ENCODE data around the gene ADAMTS9. TPM values are rescaled to one million over a fixed set of nuclear protein-coding genes. Genes with fewer than 3 reads are reported as not detected.

The ADAMTS9 gene
- total and polyA plus RNA-seq, 4 experiments from 2014 or later, result not detected

GRCh38 chr3:64505419-64505818 is 182.4 kb downstream of the ADAMTS9 start:
- Mint-ChIP-seq H3K4me3 (no peak overlapping the region), H3K27ac (no peak overlapping the region), H3K4me1 (no peaks in the 10 kb centered on the region), H3K9me3 (peaks cover 0 to 7% (median 0%) of the 10 kb centered on the region in 8 donors), H3K36me3 (no peaks in the 10 kb centered on the region), H3K27me3 (no peaks in the 10 kb centered on the region)
- Histone ChIP-seq H3K4me1 (ENCODE audit: insufficient read depth, low read length) (no peaks in the 10 kb centered on the region), H3K27me3 (ENCODE audit: insufficient read depth, low read length) (no peaks in the 10 kb centered on the region), H3K27ac (ENCODE audit: low read depth, low read length) (no peak overlapping the region), H3K4me3 (ENCODE audit: low read length in 2 of 2) (no peak overlapping the region), H3K9me3 (ENCODE audit: control insufficient read depth in 1 of 2, low read length in 2 of 2) (no peaks in the 10 kb centered on the region), H3K36me3 (ENCODE audit: insufficient read depth, low read length) (no peaks in the 10 kb centered on the region)
- ChIA-PET POLR2A (ENCODE audit: partially characterized antibody) (no interaction called here), CTCF (ENCODE audit: partially characterized antibody) (no interaction called here)
- DNase-seq, result no peak
- intact Hi-C loops (cut with micrococcal nuclease), result no loop called here

GRCh38 chr3:64502284-64502683 is 185.5 kb downstream of the ADAMTS9 start:
- H3K9me3 Mint-ChIP-seq, result peaks cover 0 to 5% (median 0%) of the 10 kb centered on the region in 8 donors
- no peak overlapping the region for H3K27ac Mint-ChIP-seq
- H3K4me1 Mint-ChIP-seq, result no peaks in the 10 kb centered on the region
- no peak overlapping the region for H3K4me3 ChIP-seq (ENCODE audit: low read length in 2 of 2)
- no peaks in the 10 kb centered on the region for H3K36me3 Mint-ChIP-seq
- H3K27me3 ChIP-seq (ENCODE audit: insufficient read depth, low read length), result no peaks in the 10 kb centered on the region
- no peaks in the 10 kb centered on the region for H3K4me1 ChIP-seq (ENCODE audit: insufficient read depth, low read length)
- H3K9me3 ChIP-seq (ENCODE audit: control insufficient read depth in 1 of 2, low read length in 2 of 2), result no peaks in the 10 kb centered on the region
- no peaks in the 10 kb centered on the region for H3K36me3 ChIP-seq (ENCODE audit: insufficient read depth, low read length)
- H3K27ac ChIP-seq (ENCODE audit: low read depth, low read length), result no peak overlapping the region
- POLR2A ChIA-PET (ENCODE audit: partially characterized antibody), result no interaction called here
- CTCF ChIA-PET (ENCODE audit: partially characterized antibody), result interaction anchor here (1.1 kb wide), 1 partner anchor 9 kb away, joined by 3 read pairs; no protein-coding TSS in a partner anchor
- intact Hi-C loops (cut with micrococcal nuclease), result no loop called here
- H3K27me3 Mint-ChIP-seq, result peaks cover 3 to 4% of the 10 kb centered on the region in 2 donors
- H3K4me3 Mint-ChIP-seq, result no peak overlapping the region
- DNase-seq, result no peak

GRCh38 chr3:64501298-64501906 is 186.4 kb downstream of the ADAMTS9 start:
- no peak overlapping the region for H3K27ac Mint-ChIP-seq
- POLR2A ChIA-PET (ENCODE audit: partially characterized antibody), result no interaction called here
- no peak for DNase-seq
- H3K4me1 ChIP-seq (ENCODE audit: insufficient read depth, low read length), result no peaks in the 10 kb centered on the region
- no peak overlapping the region for H3K4me3 Mint-ChIP-seq
- no peaks in the 10 kb centered on the region for H3K36me3 Mint-ChIP-seq
- intact Hi-C loops (cut with micrococcal nuclease), result no loop called here
- H3K27me3 Mint-ChIP-seq, result peaks cover 6 to 8% of the 10 kb centered on the region in 2 donors
- peaks cover 0 to 5% (median 0%) of the 10 kb centered on the region in 8 donors for H3K9me3 Mint-ChIP-seq
- no peaks in the 10 kb centered on the region for H3K4me1 Mint-ChIP-seq
- CTCF ChIA-PET (ENCODE audit: partially characterized antibody), result interaction anchor here (1.1 kb wide), 1 partner anchor 10 kb away, joined by 3 read pairs; no protein-coding TSS in a partner anchor
- H3K4me3 ChIP-seq (ENCODE audit: low read length in 2 of 2), result no peak overlapping the region
- H3K9me3 ChIP-seq (ENCODE audit: control insufficient read depth in 1 of 2, low read length in 2 of 2), result no peaks in the 10 kb centered on the region
- no peak overlapping the region for H3K27ac ChIP-seq (ENCODE audit: low read depth, low read length)
- H3K27me3 ChIP-seq (ENCODE audit: insufficient read depth, low read length), result no peaks in the 10 kb centered on the region
- no peaks in the 10 kb centered on the region for H3K36me3 ChIP-seq (ENCODE audit: insufficient read depth, low read length)

- H3K9me3 Mint-ChIP-seq, result peaks cover 0 to 3% (median 0%) of the 10 kb centered on the region in 8 donors
- Histone ChIP-seq H3K9me3 (ENCODE audit: control insufficient read depth in 1 of 2, low read length in 2 of 2) (no peaks in the 10 kb centered on the region), H3K36me3 (ENCODE audit: insufficient read depth, low read length) (no peaks in the 10 kb centered on the region), H3K4me1 (ENCODE audit: insufficient read depth, low read length) (no peaks in the 10 kb centered on the region), H3K27ac (ENCODE audit: low read depth, low read length) (no peak overlapping the region), H3K4me3 (ENCODE audit: low read length in 2 of 2) (no peak overlapping the region), H3K27me3 (ENCODE audit: insufficient read depth, low read length) (no peaks in the 10 kb centered on the region)
- ChIA-PET POLR2A (ENCODE audit: partially characterized antibody) (no interaction called here), CTCF (ENCODE audit: partially characterized antibody) (no interaction called here)
- H3K4me3 Mint-ChIP-seq, result no peak overlapping the region
- intact Hi-C loops (cut with micrococcal nuclease), result no loop called here
- no peak for DNase-seq
- H3K4me1 Mint-ChIP-seq, result no peaks in the 10 kb centered on the region
- H3K36me3 Mint-ChIP-seq, result no peaks in the 10 kb centered on the region
- no peak overlapping the region for H3K27ac Mint-ChIP-seq
- peaks cover 14 to 21% of the 10 kb centered on the region in 2 donors for H3K27me3 Mint-ChIP-seq
Observed at GRCh38 chr3:64496786-64497490, 190.9 kb downstream of the ADAMTS9 start.

DNA sequence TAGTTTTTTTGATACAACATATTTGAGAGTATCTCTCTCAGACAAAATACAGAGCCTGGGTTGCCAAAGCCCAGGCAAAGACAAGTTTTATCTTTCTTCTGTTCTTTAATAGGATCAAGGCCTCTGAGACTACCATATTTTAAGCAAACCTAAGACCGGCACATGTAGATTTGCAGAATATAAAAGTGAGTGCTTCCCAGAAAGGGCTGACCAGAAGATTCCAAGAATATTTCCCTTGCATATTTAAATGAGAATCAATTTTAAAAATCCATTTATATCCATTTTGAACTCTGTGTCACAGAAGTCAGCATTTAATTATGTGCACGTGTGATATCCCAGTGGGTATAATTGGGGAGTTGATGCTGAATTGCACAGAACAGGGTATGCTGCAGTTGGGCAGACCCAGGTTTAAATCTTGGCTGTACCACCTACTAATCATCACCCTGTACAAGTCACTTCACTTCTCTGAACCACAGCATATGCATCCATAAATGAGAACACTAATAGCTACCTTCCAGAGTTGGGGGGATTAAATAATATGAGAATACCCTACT is 191.9 kb downstream of the ADAMTS9 start:
- POLR2A ChIA-PET (ENCODE audit: partially characterized antibody), result no interaction called here
- no peaks in the 10 kb centered on the region for H3K4me1 Mint-ChIP-seq
- DNase-seq, result no peak
- intact Hi-C loops (cut with micrococcal nuclease), result no loop called here
- no peak overlapping the region for H3K4me3 ChIP-seq (ENCODE audit: low read length in 2 of 2)
- no peaks in the 10 kb centered on the region for H3K36me3 Mint-ChIP-seq
- peaks cover 4% of the 10 kb centered on the region for H3K27me3 ChIP-seq (ENCODE audit: insufficient read depth, low read length)
- CTCF ChIA-PET (ENCODE audit: partially characterized antibody), result no interaction called here
- H3K27ac ChIP-seq (ENCODE audit: low read depth, low read length), result no peak overlapping the region
- no peaks in the 10 kb centered on the region for H3K36me3 ChIP-seq (ENCODE audit: insufficient read depth, low read length)
- no peak overlapping the region for H3K27ac Mint-ChIP-seq
- H3K9me3 Mint-ChIP-seq, result peaks cover 0 to 3% (median 0%) of the 10 kb centered on the region in 8 donors
- no peaks in the 10 kb centered on the region for H3K4me1 ChIP-seq (ENCODE audit: insufficient read depth, low read length)
- no peak overlapping the region for H3K4me3 Mint-ChIP-seq
- H3K9me3 ChIP-seq (ENCODE audit: control insufficient read depth in 1 of 2, low read length in 2 of 2), result no peaks in the 10 kb centered on the region
- H3K27me3 Mint-ChIP-seq, result peaks cover 20 to 26% of the 10 kb centered on the region in 2 donors

GRCh38 chr3:64495121-64495780 is 192.5 kb downstream of the ADAMTS9 start:
- Mint-ChIP-seq H3K27ac (no peak overlapping the region), H3K9me3 (peaks cover 0 to 3% (median 0%) of the 10 kb centered on the region in 8 donors), H3K4me3 (no peak overlapping the region), H3K36me3 (no peaks in the 10 kb centered on the region), H3K27me3 (peaks cover 22 to 28% of the 10 kb centered on the region in 2 donors), H3K4me1 (no peaks in the 10 kb centered on the region)
- no peaks in the 10 kb centered on the region for H3K4me1 ChIP-seq (ENCODE audit: insufficient read depth, low read length)
- H3K36me3 ChIP-seq (ENCODE audit: insufficient read depth, low read length), result no peaks in the 10 kb centered on the region
- H3K27ac ChIP-seq (ENCODE audit: low read depth, low read length), result no peak overlapping the region
- peaks cover 4% of the 10 kb centered on the region for H3K27me3 ChIP-seq (ENCODE audit: insufficient read depth, low read length)
- ChIA-PET CTCF (ENCODE audit: partially characterized antibody) (interaction anchor here (1.1 kb wide), 1 partner anchor 28 kb away, joined by 3 read pairs; no protein-coding TSS in a partner anchor), POLR2A (ENCODE audit: partially characterized antibody) (no interaction called here)
- no peaks in the 10 kb centered on the region for H3K9me3 ChIP-seq (ENCODE audit: control insufficient read depth in 1 of 2, low read length in 2 of 2)
- no peak for DNase-seq
- intact Hi-C loops (cut with micrococcal nuclease), result no loop called here
- no peak overlapping the region for H3K4me3 ChIP-seq (ENCODE audit: low read length in 2 of 2)

- no peak overlapping the region for H3K27ac Mint-ChIP-seq
- intact Hi-C loops (cut with micrococcal nuclease), result no loop called here
- CTCF ChIA-PET (ENCODE audit: partially characterized antibody), result interaction anchor here (1.1 kb wide), 1 partner anchor 28 kb away, joined by 3 read pairs; no protein-coding TSS in a partner anchor
Observed at GRCh38 chr3:64494526-64494925, 193.3 kb downstream of the ADAMTS9 start.

More at GRCh38 chr3:64494526-64494925, 193.3 kb downstream of the ADAMTS9 start:
- H3K4me3 ChIP-seq (ENCODE audit: low read length in 2 of 2), result no peak overlapping the region
- no peak for DNase-seq
- Mint-ChIP-seq H3K36me3 (no peaks in the 10 kb centered on the region), H3K27me3 (peaks cover 24 to 28% of the 10 kb centered on the region in 2 donors), H3K4me1 (no peaks in the 10 kb centered on the region), H3K9me3 (peaks cover 0 to 3% (median 0%) of the 10 kb centered on the region in 8 donors), H3K4me3 (no peak overlapping the region)
- H3K27me3 ChIP-seq (ENCODE audit: insufficient read depth, low read length), result peaks cover 4% of the 10 kb centered on the region
- H3K4me1 ChIP-seq (ENCODE audit: insufficient read depth, low read length), result no peaks in the 10 kb centered on the region
- POLR2A ChIA-PET (ENCODE audit: partially characterized antibody), result no interaction called here
- no peaks in the 10 kb centered on the region for H3K36me3 ChIP-seq (ENCODE audit: insufficient read depth, low read length)
- H3K9me3 ChIP-seq (ENCODE audit: control insufficient read depth in 1 of 2, low read length in 2 of 2), result no peaks in the 10 kb centered on the region
- no peak overlapping the region for H3K27ac ChIP-seq (ENCODE audit: low read depth, low read length)

Measured in CD4-positive, alpha-beta memory T cell (primary cell).